HEK293 (cell line): Measurements from ENCODE around the gene C6orf47.

Source experiments
- CTCF ChIA-PET: fragments of 350-600 bp; formaldehyde crosslinking; extraction: SDS; loops from one replicate; lab custom pipeline; 2021; ENCODE audit warnings: antibody characterized with exemption; lab: Yijun Ruan, JAX
- POLR2A ChIA-PET: fragments of 300-600 bp; formaldehyde crosslinking; extraction: SDS; loops from one replicate; lab custom pipeline; 2020; ENCODE audit warnings: antibody characterized with exemption, inconsistent platforms; lab: Yijun Ruan, JAX
- H3K27ac ChIP-seq: fragments of 200-500 bp; sonication (Bioruptor generic); 2 replicates; pipeline ENCODE4 v1.5.1; 2014; ENCODE audit warnings: low read depth, low read length, control low read depth, inconsistent platforms; ENCODE audit errors: extremely low read depth
- H3K36me3 ChIP-seq, 2 experiments: fragments of 200-500 bp in 1 of 2; sonication (Bioruptor generic) in 1 of 2; 1 replicate in 1 of 2; 2 replicates in 1 of 2; pipeline ENCODE4 v1.5.1; 2014 to 2017; ENCODE audit warnings: inconsistent platforms in 2 of 2, low read length in 2 of 2; ENCODE audit not compliant: control insufficient read depth in 2 of 2, insufficient read depth in 1 of 2
- H3K4me1 ChIP-seq: fragments of 200-500 bp; sonication (Bioruptor generic); 2 replicates; pipeline ENCODE4 v1.5.1; 2014; ENCODE audit warnings: mild to moderate bottlenecking, low read length, inconsistent platforms; ENCODE audit not compliant: control insufficient read depth, insufficient read depth
- H3K4me3 ChIP-seq: 2 replicates; pipeline ENCODE4 v1.5.1; 2011; ENCODE audit warnings: low read depth, mild to moderate bottlenecking, control low read depth, low read length, moderate library complexity
- H3K9me3 ChIP-seq: fragments of 200-500 bp; sonication (Bioruptor generic); 2 replicates; pipeline ENCODE4 v1.5.1; 2014; ENCODE audit warnings: low read depth, low read length, inconsistent platforms; ENCODE audit not compliant: control insufficient read depth, insufficient read depth
- GLI2 ChIP-seq: fragments of 450-650 bp; formaldehyde crosslinking; IDR thresholded peaks from 2 replicates; pipeline ENCODE4; 2017; ENCODE audit warnings: missing biosample characterization, missing genetic modification characterization, low read depth, borderline replicate concordance
- GLIS1 ChIP-seq: fragments of 450-650 bp; formaldehyde crosslinking; IDR thresholded peaks from 2 replicates; pipeline ENCODE4 v1.5.1; 2016; ENCODE audit warnings: missing biosample characterization, missing genetic modification characterization
- KLF9 ChIP-seq: fragments of 450-650 bp; formaldehyde crosslinking; IDR thresholded peaks from 2 replicates; pipeline ENCODE4 v1.5.1; 2016; ENCODE audit warnings: missing biosample characterization, missing genetic modification characterization, low read depth
- MYNN ChIP-seq: fragments of 450-650 bp; formaldehyde crosslinking; IDR thresholded peaks from 2 replicates; pipeline ENCODE4 v1.5.1; 2016; ENCODE audit warnings: missing biosample characterization, missing genetic modification characterization, borderline replicate concordance
- ZBTB7A ChIP-seq: fragments of 450-650 bp; formaldehyde crosslinking; IDR thresholded peaks from 2 replicates; pipeline ENCODE4 v1.5.1; 2016; ENCODE audit warnings: low read depth, missing biosample characterization, missing genetic modification characterization
- ZNF341 ChIP-seq: fragments of 450-650 bp; formaldehyde crosslinking; IDR thresholded peaks from 2 replicates; pipeline ENCODE4; 2016; ENCODE audit warnings: low read depth, missing biosample characterization, missing genetic modification characterization
- ZNF571 ChIP-seq: fragments of 450-650 bp; formaldehyde crosslinking; IDR thresholded peaks from 2 replicates; pipeline ENCODE4 v1.5.0; 2017; ENCODE audit warnings: missing biosample characterization, missing genetic modification characterization
- ZNF624 ChIP-seq: fragments of 450-650 bp; formaldehyde crosslinking; IDR thresholded peaks from 2 replicates; pipeline ENCODE4 v1.5.1; 2017; ENCODE audit warnings: missing biosample characterization, missing genetic modification characterization
- ZNF830 ChIP-seq: fragments of 450-650 bp; IDR thresholded peaks from 2 replicates; pipeline ENCODE4 v1.5.0; 2018; ENCODE audit warnings: missing biosample characterization, missing genetic modification characterization, low read depth, mild to moderate bottlenecking, moderate library complexity
- ZXDB ChIP-seq: fragments of 450-650 bp; formaldehyde crosslinking; IDR thresholded peaks from 2 replicates; pipeline ENCODE4 v1.5.1; 2016; ENCODE audit warnings: missing biosample characterization, missing genetic modification characterization
- TF ChIP-seq, protein P1 (sequence below): fragments of 450-650 bp; formaldehyde crosslinking; IDR thresholded peaks from 2 replicates; pipeline ENCODE4 v1.5.1; 2016; ENCODE audit warnings: missing biosample characterization, missing genetic modification characterization, borderline replicate concordance
- TF ChIP-seq, protein P2 (sequence below): fragments of 450-650 bp; formaldehyde crosslinking; IDR thresholded peaks from 2 replicates; pipeline ENCODE4 v1.5.1; 2016; ENCODE audit warnings: missing biosample characterization, missing genetic modification characterization
- TF ChIP-seq, protein P3 (sequence below): fragments of 450-650 bp; formaldehyde crosslinking; IDR thresholded peaks from 2 replicates; pipeline ENCODE4 v1.5.1; 2017; ENCODE audit warnings: missing biosample characterization, missing genetic modification characterization
- TF ChIP-seq, protein P4 (sequence below): fragments of 450-650 bp; formaldehyde crosslinking; IDR thresholded peaks from 2 replicates; pipeline ENCODE4 v1.5.1; 2017; ENCODE audit warnings: missing biosample characterization, missing genetic modification characterization
- TF ChIP-seq, protein P5 (sequence below): fragments of 450-650 bp; formaldehyde crosslinking; IDR thresholded peaks from 2 replicates; pipeline ENCODE4 v1.5.1; 2016; ENCODE audit warnings: missing biosample characterization, missing genetic modification characterization
- TF ChIP-seq, protein P6 (sequence below): fragments of 450-650 bp; formaldehyde crosslinking; IDR thresholded peaks from 2 replicates; pipeline ENCODE4 v1.5.1; 2016; ENCODE audit warnings: missing biosample characterization, missing genetic modification characterization
- TF ChIP-seq, protein P7 (sequence below): fragments of 450-650 bp; formaldehyde crosslinking; IDR thresholded peaks from 2 replicates; pipeline ENCODE4 v1.5.1; 2016; ENCODE audit warnings: missing biosample characterization, missing genetic modification characterization

The C6orf47 gene

DNA sequence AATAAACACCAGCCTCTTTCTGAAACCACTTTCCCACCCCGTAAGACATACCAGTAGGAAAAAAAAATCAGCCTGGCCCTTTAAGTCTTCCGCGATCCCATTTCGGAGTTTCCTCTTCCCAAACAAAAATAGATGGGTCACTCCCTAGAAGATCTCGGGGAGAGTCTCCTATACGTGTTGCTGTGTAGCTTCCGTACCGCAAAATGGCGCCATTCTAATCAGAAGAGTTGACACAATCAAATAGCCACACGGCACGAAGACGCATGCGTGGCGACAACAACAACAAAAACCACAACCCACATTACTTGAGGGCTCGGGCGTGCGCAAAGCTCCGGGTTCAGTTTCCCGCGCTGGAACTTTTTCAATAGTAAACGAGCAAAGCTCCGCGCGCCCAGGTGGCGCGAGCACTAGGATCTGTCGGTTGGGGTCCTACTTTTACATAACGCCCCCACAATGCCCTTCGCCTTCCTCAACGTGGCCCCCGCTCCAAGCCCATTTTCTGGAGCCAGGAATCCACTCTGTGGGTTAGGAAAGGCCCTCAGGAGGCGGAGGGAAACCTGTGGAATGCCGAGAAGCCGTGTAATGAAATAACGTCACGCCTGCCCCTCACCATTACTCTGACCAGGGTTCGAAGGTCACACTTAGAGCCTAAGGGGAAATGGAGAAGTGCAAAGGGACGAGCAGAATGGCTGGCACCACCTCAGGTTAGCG is 4.4 kb upstream of the C6orf47 start, which contains the start of gene GPANK1 (continued):
- TF ChIP-seq, protein P1, sequence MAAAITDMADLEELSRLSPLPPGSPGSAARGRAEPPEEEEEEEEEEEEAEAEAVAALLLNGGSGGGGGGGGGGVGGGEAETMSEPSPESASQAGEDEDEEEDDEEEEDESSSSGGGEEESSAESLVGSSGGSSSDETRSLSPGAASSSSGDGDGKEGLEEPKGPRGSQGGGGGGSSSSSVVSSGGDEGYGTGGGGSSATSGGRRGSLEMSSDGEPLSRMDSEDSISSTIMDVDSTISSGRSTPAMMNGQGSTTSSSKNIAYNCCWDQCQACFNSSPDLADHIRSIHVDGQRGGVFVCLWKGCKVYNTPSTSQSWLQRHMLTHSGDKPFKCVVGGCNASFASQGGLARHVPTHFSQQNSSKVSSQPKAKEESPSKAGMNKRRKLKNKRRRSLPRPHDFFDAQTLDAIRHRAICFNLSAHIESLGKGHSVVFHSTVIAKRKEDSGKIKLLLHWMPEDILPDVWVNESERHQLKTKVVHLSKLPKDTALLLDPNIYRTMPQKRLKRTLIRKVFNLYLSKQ, result no peak
- TF ChIP-seq, protein P2, sequence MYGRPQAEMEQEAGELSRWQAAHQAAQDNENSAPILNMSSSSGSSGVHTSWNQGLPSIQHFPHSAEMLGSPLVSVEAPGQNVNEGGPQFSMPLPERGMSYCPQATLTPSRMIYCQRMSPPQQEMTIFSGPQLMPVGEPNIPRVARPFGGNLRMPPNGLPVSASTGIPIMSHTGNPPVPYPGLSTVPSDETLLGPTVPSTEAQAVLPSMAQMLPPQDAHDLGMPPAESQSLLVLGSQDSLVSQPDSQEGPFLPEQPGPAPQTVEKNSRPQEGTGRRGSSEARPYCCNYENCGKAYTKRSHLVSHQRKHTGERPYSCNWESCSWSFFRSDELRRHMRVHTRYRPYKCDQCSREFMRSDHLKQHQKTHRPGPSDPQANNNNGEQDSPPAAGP (tag by site-specific recombination), result 0 out of 2 replicates have a peak, but pooled peaks have one; percentile 33
- TF ChIP-seq, protein P3, sequence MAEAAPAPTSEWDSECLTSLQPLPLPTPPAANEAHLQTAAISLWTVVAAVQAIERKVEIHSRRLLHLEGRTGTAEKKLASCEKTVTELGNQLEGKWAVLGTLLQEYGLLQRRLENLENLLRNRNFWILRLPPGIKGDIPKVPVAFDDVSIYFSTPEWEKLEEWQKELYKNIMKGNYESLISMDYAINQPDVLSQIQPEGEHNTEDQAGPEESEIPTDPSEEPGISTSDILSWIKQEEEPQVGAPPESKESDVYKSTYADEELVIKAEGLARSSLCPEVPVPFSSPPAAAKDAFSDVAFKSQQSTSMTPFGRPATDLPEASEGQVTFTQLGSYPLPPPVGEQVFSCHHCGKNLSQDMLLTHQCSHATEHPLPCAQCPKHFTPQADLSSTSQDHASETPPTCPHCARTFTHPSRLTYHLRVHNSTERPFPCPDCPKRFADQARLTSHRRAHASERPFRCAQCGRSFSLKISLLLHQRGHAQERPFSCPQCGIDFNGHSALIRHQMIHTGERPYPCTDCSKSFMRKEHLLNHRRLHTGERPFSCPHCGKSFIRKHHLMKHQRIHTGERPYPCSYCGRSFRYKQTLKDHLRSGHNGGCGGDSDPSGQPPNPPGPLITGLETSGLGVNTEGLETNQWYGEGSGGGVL (tag by site-specific recombination), result no peak

DNA sequence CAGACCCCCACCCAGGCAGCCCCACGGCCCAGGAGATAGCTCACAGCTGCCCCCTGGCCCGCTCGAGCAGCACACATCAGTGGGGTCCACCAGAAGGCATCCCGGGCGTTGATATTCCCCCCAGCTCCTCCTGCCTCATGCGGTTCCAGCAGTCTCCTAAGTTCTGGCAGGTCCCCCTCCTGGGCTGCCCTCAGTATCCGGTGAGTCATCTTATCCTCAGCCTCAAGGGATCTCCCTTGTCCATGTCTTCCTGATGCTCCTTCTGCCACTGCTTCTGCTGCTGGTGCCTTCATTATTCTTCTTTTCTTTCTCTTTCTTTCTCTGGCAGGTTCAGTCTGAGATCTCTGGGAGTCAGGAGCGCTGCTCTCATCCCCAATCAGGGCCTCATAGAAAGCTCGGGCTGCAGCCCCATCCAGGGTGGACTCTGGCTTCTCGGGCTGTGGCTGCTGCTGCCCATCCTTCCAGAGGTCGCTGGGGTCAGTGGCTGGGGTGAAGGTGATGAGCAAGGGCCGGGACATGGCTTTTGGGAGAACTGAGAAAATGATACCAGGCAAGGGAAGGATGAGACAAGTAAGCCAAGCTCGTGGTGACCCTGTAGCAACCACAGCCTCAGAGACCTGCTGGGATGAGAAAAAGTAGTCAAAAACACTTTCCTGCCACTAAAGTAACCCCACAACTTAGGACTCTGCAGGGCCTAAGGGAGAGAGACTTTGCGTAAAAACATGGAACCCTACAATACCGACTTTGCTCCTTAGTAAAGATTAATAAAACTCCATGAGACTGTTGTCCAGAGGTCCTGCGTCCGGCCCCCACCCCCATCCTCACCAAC is 3.6 kb upstream of the C6orf47 start:
- Histone ChIP-seq H3K36me3 (peaks cover 14 to 50% of the 10 kb centered on the region in 2 experiments; a peak in 2 of 3 replicates), H3K27ac (peak overlapping the region; percentile 92), H3K4me3 (peak overlapping the region; percentile 92), H3K4me1 (peaks cover 6% of the 10 kb centered on the region; the same call in 1 of the 2 replicates), H3K9me3 (no peaks in the 10 kb centered on the region)
- POLR2A ChIA-PET, result interaction anchor here (0.5 to 7.4 kb wide), 30 partner anchors 9 to 308 kb away, joined by 3 to 180 read pairs (median 4); partner anchors contain the start of genes ABHD16A, APOM, ATP6V1G2 and BAG6
- CTCF ChIA-PET, result interaction anchor here (0.6 to 1.6 kb wide), 12 partner anchors 8 to 259 kb away, joined by 3 to 8 read pairs (median 3); partner anchors contain the start of genes APOM and BAG6
- TF ChIP-seq ZNF830 (tag by site-specific recombination) (no peak), ZXDB (tag by site-specific recombination) (no peak), ZNF571 (tag by site-specific recombination) (no peak), ZBTB7A (tag by site-specific recombination) (no peak), MYNN (tag by site-specific recombination) (no peak), GLI2 (tag by site-specific recombination) (no peak), GLIS1 (tag by site-specific recombination) (peak; percentile 70), ZNF341 (tag by site-specific recombination) (no peak), ZNF624 (tag by site-specific recombination) (no peak), KLF9 (tag by site-specific recombination) (0 out of 2 replicates have a peak, but pooled peaks have one; percentile 13)
- TF ChIP-seq, protein P4, sequence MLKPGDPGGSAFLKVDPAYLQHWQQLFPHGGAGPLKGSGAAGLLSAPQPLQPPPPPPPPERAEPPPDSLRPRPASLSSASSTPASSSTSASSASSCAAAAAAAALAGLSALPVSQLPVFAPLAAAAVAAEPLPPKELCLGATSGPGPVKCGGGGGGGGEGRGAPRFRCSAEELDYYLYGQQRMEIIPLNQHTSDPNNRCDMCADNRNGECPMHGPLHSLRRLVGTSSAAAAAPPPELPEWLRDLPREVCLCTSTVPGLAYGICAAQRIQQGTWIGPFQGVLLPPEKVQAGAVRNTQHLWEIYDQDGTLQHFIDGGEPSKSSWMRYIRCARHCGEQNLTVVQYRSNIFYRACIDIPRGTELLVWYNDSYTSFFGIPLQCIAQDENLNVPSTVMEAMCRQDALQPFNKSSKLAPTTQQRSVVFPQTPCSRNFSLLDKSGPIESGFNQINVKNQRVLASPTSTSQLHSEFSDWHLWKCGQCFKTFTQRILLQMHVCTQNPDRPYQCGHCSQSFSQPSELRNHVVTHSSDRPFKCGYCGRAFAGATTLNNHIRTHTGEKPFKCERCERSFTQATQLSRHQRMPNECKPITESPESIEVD (tag by site-specific recombination), result no peak
- TF ChIP-seq, protein P5, sequence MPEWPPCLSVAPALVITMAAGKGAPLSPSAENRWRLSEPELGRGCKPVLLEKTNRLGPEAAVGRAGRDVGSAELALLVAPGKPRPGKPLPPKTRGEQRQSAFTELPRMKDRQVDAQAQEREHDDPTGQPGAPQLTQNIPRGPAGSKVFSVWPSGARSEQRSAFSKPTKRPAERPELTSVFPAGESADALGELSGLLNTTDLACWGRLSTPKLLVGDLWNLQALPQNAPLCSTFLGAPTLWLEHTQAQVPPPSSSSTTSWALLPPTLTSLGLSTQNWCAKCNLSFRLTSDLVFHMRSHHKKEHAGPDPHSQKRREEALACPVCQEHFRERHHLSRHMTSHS (tag by site-specific recombination), result no peak
- TF ChIP-seq, protein P6, sequence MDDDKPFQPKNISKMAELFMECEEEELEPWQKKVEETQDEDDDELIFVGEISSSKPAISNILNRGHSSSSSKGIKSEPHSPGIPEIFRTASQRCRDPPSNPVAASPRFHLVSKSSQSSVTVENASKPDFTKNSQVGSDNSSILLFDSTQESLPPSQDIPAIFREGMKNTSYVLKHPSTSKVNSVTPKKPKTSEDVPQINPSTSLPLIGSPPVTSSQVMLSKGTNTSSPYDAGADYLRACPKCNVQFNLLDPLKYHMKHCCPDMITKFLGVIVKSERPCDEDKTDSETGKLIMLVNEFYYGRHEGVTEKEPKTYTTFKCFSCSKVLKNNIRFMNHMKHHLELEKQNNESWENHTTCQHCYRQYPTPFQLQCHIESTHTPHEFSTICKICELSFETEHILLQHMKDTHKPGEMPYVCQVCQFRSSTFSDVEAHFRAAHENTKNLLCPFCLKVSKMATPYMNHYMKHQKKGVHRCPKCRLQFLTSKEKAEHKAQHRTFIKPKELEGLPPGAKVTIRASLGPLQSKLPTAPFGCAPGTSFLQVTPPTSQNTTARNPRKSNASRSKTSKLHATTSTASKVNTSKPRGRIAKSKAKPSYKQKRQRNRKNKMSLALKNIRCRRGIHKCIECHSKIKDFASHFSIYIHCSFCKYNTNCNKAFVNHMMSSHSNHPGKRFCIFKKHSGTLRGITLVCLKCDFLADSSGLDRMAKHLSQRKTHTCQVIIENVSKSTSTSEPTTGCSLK (tag by site-specific recombination), result no peak
- TF ChIP-seq, protein P7, sequence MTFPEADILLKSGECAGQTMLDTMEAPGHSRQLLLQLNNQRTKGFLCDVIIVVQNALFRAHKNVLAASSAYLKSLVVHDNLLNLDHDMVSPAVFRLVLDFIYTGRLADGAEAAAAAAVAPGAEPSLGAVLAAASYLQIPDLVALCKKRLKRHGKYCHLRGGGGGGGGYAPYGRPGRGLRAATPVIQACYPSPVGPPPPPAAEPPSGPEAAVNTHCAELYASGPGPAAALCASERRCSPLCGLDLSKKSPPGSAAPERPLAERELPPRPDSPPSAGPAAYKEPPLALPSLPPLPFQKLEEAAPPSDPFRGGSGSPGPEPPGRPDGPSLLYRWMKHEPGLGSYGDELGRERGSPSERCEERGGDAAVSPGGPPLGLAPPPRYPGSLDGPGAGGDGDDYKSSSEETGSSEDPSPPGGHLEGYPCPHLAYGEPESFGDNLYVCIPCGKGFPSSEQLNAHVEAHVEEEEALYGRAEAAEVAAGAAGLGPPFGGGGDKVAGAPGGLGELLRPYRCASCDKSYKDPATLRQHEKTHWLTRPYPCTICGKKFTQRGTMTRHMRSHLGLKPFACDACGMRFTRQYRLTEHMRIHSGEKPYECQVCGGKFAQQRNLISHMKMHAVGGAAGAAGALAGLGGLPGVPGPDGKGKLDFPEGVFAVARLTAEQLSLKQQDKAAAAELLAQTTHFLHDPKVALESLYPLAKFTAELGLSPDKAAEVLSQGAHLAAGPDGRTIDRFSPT, result peak; percentile 38; the same call in 1 of the 2 replicates
